B cell (primary cell): ENCODE results near the gene PPP1R8. TPM values are rescaled to one million over a fixed set of nuclear protein-coding genes. Genes with fewer than 3 reads are reported as not detected.
"Not testable (repeated sequence)": the region's sequence is repeated elsewhere in the genome, so short reads cannot be mapped to it uniquely, and the experiment has no call there.

Experiments
- ATAC-seq: fragments of 200-7000 bp; cut with Tn5 transposase; one replicate; pipeline ENCODE4 v1.10.0; 2021; ENCODE audit warnings: low read depth, mild to moderate bottlenecking, moderate number of reproducible peaks, moderate library complexity
- CTCF ChIA-PET: fragments of 350-600 bp; sonication (Branson Sonifier 250); formaldehyde crosslinking; loops from one replicate; lab custom pipeline; 2021; ENCODE audit warnings: antibody characterized with exemption, inconsistent platforms; lab: Charles Lee
- POLR2A ChIA-PET: fragments of 350-600 bp; sonication (Branson Sonifier 250); formaldehyde crosslinking; loops from one replicate; lab custom pipeline; 2021; ENCODE audit warnings: antibody characterized with exemption; lab: Charles Lee
- DNase-seq: peaks from one replicate; pipeline ENCODE4 v3.0.0; 2013
- H2AFZ ChIP-seq: 2 replicates; pipeline ENCODE4 v1.6.1; 2012; ENCODE audit warnings: mild to moderate bottlenecking, low read depth, low read length; ENCODE audit not compliant: insufficient read depth, poor library complexity, severe bottlenecking
- H3K27ac ChIP-seq, 2 donors: 1 replicate in 1 of 2; 2 replicates in 1 of 2; pipeline ENCODE4 v1.5.1; 2012 to 2013; ENCODE audit warnings: low read length in 2 of 2, mild to moderate bottlenecking in 2 of 2, moderate library complexity in 1 of 2
- H3K27me3 ChIP-seq, 4 experiments: fragments of 200-600 bp in 1 of 4; sonication (generic) in 1 of 4; replicated peaks in 1 of 4; 1 replicate in 2 of 4; 2 replicates in 2 of 4; pipeline versions ENCODE4 v1.6.1 to v1.7.0; 2013 to 2016; ENCODE audit warnings: low read length in 3 of 4, mild to moderate bottlenecking in 2 of 4, mixed read lengths in 1 of 4, moderate library complexity in 1 of 4; ENCODE audit not compliant: insufficient read depth in 4 of 4, control insufficient read depth in 3 of 4; ENCODE audit errors: control extremely low read depth in 1 of 4
- H3K36me3 ChIP-seq, 2 experiments: replicated peaks in 1 of 2; 1 replicate in 1 of 2; 2 replicates in 1 of 2; pipeline versions ENCODE4 v1.6.1 to v1.7.1; 2013; ENCODE audit warnings: low read length in 1 of 2; ENCODE audit not compliant: insufficient read depth in 2 of 2, control insufficient read depth in 1 of 2; ENCODE audit errors: control extremely low read depth in 1 of 2, extremely low read depth in 1 of 2
- H3K4me1 ChIP-seq, 2 donors: fragments of 200-600 bp in 1 of 2; sonication (generic) in 1 of 2; 1 replicate in 1 of 2; 2 replicates in 1 of 2; pipeline versions ENCODE4 v1.5.1 to v1.6.1; 2013 to 2017; ENCODE audit warnings: low read length in 2 of 2; ENCODE audit not compliant: control insufficient read depth in 2 of 2, insufficient read depth in 2 of 2
- H3K4me2 ChIP-seq: replicated peaks from 2 replicates; pipeline ENCODE3; 2012; ENCODE audit warnings: mild to moderate bottlenecking, low read depth, low read length; ENCODE audit not compliant: poor library complexity, severe bottlenecking
- H3K4me3 ChIP-seq, 5 experiments: fragments of 200-600 bp in 1 of 5; sonication (generic) in 1 of 5; 1 replicate in 3 of 5; 2 replicates in 2 of 5; pipeline versions ENCODE4 v1.5.1 to v1.7.0; 2011 to 2016; ENCODE audit warnings: low read length in 4 of 5, mild to moderate bottlenecking in 4 of 5, low read depth in 2 of 5, control low read depth in 1 of 5, moderate library complexity in 1 of 5; ENCODE audit not compliant: insufficient read depth in 1 of 5; ENCODE audit errors: control extremely low read depth in 1 of 5, extremely low read depth in 1 of 5
- H3K79me2 ChIP-seq: fragments of 200-600 bp; sonication (generic); one replicate; pipeline ENCODE4 v1.6.0; 2016; ENCODE audit warnings: low read length; ENCODE audit not compliant: control insufficient read depth, insufficient read depth
- H3K9ac ChIP-seq: fragments of 200-600 bp; sonication (generic); 2 replicates; pipeline ENCODE4 v1.6.1; 2017; ENCODE audit warnings: mild to moderate bottlenecking, low read length, moderate library complexity
- H3K9me3 ChIP-seq, 3 donors: one replicate each; pipeline versions ENCODE4 v1.6.1 to v1.7.1; 2013; ENCODE audit warnings: low read length in 2 of 3; ENCODE audit not compliant: control insufficient read depth in 2 of 3, insufficient read depth in 1 of 3; ENCODE audit errors: control extremely low read depth in 1 of 3
- H4K20me1 ChIP-seq: 2 replicates; pipeline ENCODE4 v1.6.0; 2012; ENCODE audit warnings: mild to moderate bottlenecking, low read length; ENCODE audit not compliant: insufficient read depth, control insufficient read depth, poor library complexity, severe bottlenecking
- H3K27ac Mint-ChIP-seq: one replicate; pipeline ENCODE4 v1.8.0; 2021; ENCODE audit warnings: mixed read lengths
- H3K27me3 Mint-ChIP-seq: one replicate; pipeline ENCODE4 v1.8.0; 2021; ENCODE audit warnings: mixed read lengths
- H3K4me1 Mint-ChIP-seq: one replicate; pipeline ENCODE4 v1.8.0; 2021; ENCODE audit warnings: mixed read lengths
- H3K4me3 Mint-ChIP-seq: one replicate; pipeline ENCODE4 v1.8.0; 2021; ENCODE audit warnings: mixed read lengths
- H3K9me3 Mint-ChIP-seq: one replicate; pipeline ENCODE4 v1.8.0; 2022; ENCODE audit warnings: mixed read lengths; ENCODE audit not compliant: insufficient read depth
- CTCF ChIP-seq: fragments of 200-600 bp; IDR thresholded peaks from one replicate; pipeline ENCODE4 v1.8.0; 2022; ENCODE audit warnings: antibody characterized with exemption, mild to moderate bottlenecking
- EZH2 ChIP-seq: IDR thresholded peaks from 2 replicates; pipeline ENCODE4 v1.6.1; 2012; ENCODE audit warnings: borderline replicate concordance, low read depth, mild to moderate bottlenecking, moderate library complexity, low read length; ENCODE audit not compliant: insufficient read depth, poor library complexity, severe bottlenecking
- WGBS: methylation state at CpG from one replicate; pipeline ENCODE4 v1.1.5; 2013; ENCODE audit warnings: missing lambda C conversion rate; ENCODE audit not compliant: insufficient coverage; 5-methylcytosine and 5-hydroxymethylcytosine counted together
- intact Hi-C: fragments of 100-400 bp; cut with micrococcal nuclease; formaldehyde crosslinking; loops from one replicate; pipeline ENCODE4 v1.10.0; 2022
- polyA plus RNA-seq: library from polyadenylated mRNA; depleted of rRNA; stranded (reverse); fragments of >200 nt; gene quantifications from 2 replicates; pipeline ENCODE4 v1.2.3, GENCODE V29; 2012
- total RNA-seq, 2 donors: library from RNA; stranded (reverse); fragments of 120-200 nt in 1 of 2; gene quantifications; 1 replicate in 1 of 2; 2 replicates in 1 of 2; pipeline versions ENCODE4 v1.2.3 to v1.2.4, GENCODE V29; 2013 to 2022

Gene PPP1R8
- total and polyA plus RNA-seq, 2 donors (not counting 1 experiment from before 2014, with no cell fraction given): 23.9 to 45.1 TPM

GRCh38 chr1:27857552-27857951 is 27.0 kb downstream of the PPP1R8 start:
- not testable (repeated sequence) for H2AFZ ChIP-seq, DNase-seq
- intact Hi-C loops: loop anchor here (5.0 kb wide), 1 partner anchor 105 kb away; no protein-coding TSS in a partner anchor

GRCh38 chr1:27858072-27858948 is 27.7 kb downstream of the PPP1R8 start:
- no peak overlapping the region for H3K27ac ChIP-seq
- CTCF ChIA-PET: interaction anchor here (0.6 to 7.1 kb wide), 30 partner anchors 9 to 351 kb away, joined by 3 to 147 read pairs (median 5); partner anchors contain the start of genes EYA3 and XKR8
- POLR2A ChIA-PET: interaction anchor here (0.8 to 1.5 kb wide), 2 partner anchors 17 to 121 kb away, joined by 3 to 6 read pairs; no protein-coding TSS in a partner anchor
- ATAC-seq: peak; percentile 95
- peak; percentile 88 for DNase-seq
- no peak overlapping the region for H3K4me3 ChIP-seq
- peak overlapping the region; percentile 74 for H2AFZ ChIP-seq
- WGBS: 40% methylated on average over 8 of the region's 10 CpGs
- H3K4me1 Mint-ChIP-seq: peaks cover 27% of the 10 kb centered on the region
- H3K27ac Mint-ChIP-seq: peak overlapping the region; percentile 79
- no peak overlapping the region for H3K4me3 Mint-ChIP-seq
- no peaks in the 10 kb centered on the region for H4K20me1 ChIP-seq
- H3K9me3 Mint-ChIP-seq: no peaks in the 10 kb centered on the region
- no peaks in the 10 kb centered on the region for H3K79me2 ChIP-seq
- no peaks in the 10 kb centered on the region for H3K36me3 ChIP-seq
- no peaks in the 10 kb centered on the region for H3K27me3 Mint-ChIP-seq
- no peaks in the 10 kb centered on the region for H3K9me3 ChIP-seq
- intact Hi-C loops: loop anchor here (1.0 to 5.0 kb wide), 6 partner anchors 14 to 351 kb away; partner anchors contain the start of genes EYA3 and THEMIS2
- TF ChIP-seq EZH2 (no peak), CTCF (peak; percentile 97)
- peaks cover 0 to 3% (median 0%) of the 10 kb centered on the region in 4 experiments for H3K27me3 ChIP-seq
- H3K4me1 ChIP-seq: peaks cover 20 to 22% of the 10 kb centered on the region in 2 donors
- H3K9ac ChIP-seq: no peak overlapping the region
- peak overlapping the region; percentile 47 for H3K4me2 ChIP-seq

More at GRCh38 chr1:27857552-27857951, 27.0 kb downstream of the PPP1R8 start:
- H3K36me3 ChIP-seq, ATAC-seq, H3K9me3 Mint-ChIP-seq, H3K27ac ChIP-seq, H4K20me1 ChIP-seq, H3K9me3 ChIP-seq, H3K4me3 Mint-ChIP-seq, H3K4me3 ChIP-seq, H3K27me3 Mint-ChIP-seq, H3K27ac Mint-ChIP-seq, H3K4me2 ChIP-seq, H3K27me3 ChIP-seq, H3K79me2 ChIP-seq, H3K9ac ChIP-seq: not testable (repeated sequence)
- ChIA-PET CTCF (interaction anchor here (0.6 to 7.1 kb wide), 33 partner anchors 8 to 351 kb away, joined by 3 to 147 read pairs (median 5); partner anchors contain the start of genes EYA3 and XKR8), POLR2A (interaction anchor here (0.8 to 1.5 kb wide), 2 partner anchors 18 to 122 kb away, joined by 3 to 6 read pairs; no protein-coding TSS in a partner anchor)
- H3K4me1 Mint-ChIP-seq: peaks cover 19% of the 10 kb centered on the region
- peaks cover 12 to 14% of the 10 kb centered on the region in 2 donors for H3K4me1 ChIP-seq
- 90% methylated on average over 7 of the region's 11 CpGs for WGBS
